KMS-11 (cell line): ENCODE results near the gene PCDHB7.
"Not testable (repeated sequence)": the region's sequence is repeated elsewhere in the genome, so short reads cannot be mapped to it uniquely, and the experiment has no call there.

Experiments
- H2AFZ ChIP-seq: fragments of 200-600 bp; sonication (generic); 2 replicates; pipeline ENCODE4 v1.6.1; 2016; ENCODE audit warnings: antibody characterized with exemption, mixed run types, low read depth
- H3K27ac ChIP-seq: fragments of 200-600 bp; sonication (generic); 2 replicates; pipeline ENCODE4 v1.6.1; 2016; ENCODE audit warnings: mild to moderate bottlenecking, mixed run types
- H3K27me3 ChIP-seq: fragments of 200-600 bp; sonication (generic); 2 replicates; pipeline ENCODE4 v1.6.1; 2017; ENCODE audit warnings: mild to moderate bottlenecking, low read depth, mixed run types, moderate library complexity; ENCODE audit not compliant: insufficient read depth
- H3K36me3 ChIP-seq: fragments of 200-600 bp; sonication (generic); 2 replicates; pipeline ENCODE4 v1.6.1; 2017; ENCODE audit warnings: mild to moderate bottlenecking, mixed run types; ENCODE audit not compliant: insufficient read depth
- H3K4me1 ChIP-seq: fragments of 200-600 bp; sonication (generic); 2 replicates; pipeline ENCODE4 v1.6.1; 2016; ENCODE audit warnings: mild to moderate bottlenecking, low read depth, mixed run types; ENCODE audit not compliant: poor library complexity, severe bottlenecking
- H3K4me2 ChIP-seq: fragments of 200-600 bp; sonication (generic); 2 replicates; pipeline ENCODE4 v1.7.0; 2016; ENCODE audit warnings: mild to moderate bottlenecking, mixed run types
- H3K4me3 ChIP-seq: fragments of 200-600 bp; sonication (generic); IDR thresholded peaks from 2 replicates; pipeline ENCODE4 v1.6.1; 2017; ENCODE audit warnings: low read depth, low read length, mixed read lengths; ENCODE audit not compliant: insufficient read depth
- H3K79me2 ChIP-seq: fragments of 200-600 bp; sonication (generic); 2 replicates; pipeline ENCODE4 v1.6.1; 2016; ENCODE audit warnings: low read depth, mixed run types; ENCODE audit not compliant: insufficient read depth
- H3K9ac ChIP-seq: fragments of 200-600 bp; sonication (generic); 2 replicates; pipeline ENCODE4 v1.6.1; 2016; ENCODE audit warnings: mild to moderate bottlenecking, mixed run types
- H4K20me1 ChIP-seq: fragments of 200-600 bp; sonication (generic); 2 replicates; pipeline ENCODE4 v1.6.1; 2016; ENCODE audit warnings: mild to moderate bottlenecking, mixed run types; ENCODE audit not compliant: insufficient read depth
- CTCF ChIP-seq: fragments of 200-600 bp; sonication (generic); conservative IDR thresholded peaks from 2 replicates; pipeline ENCODE4 v1.6.1; 2017; ENCODE audit warnings: low read depth, mild to moderate bottlenecking, antibody characterized with exemption, low read length, moderate library complexity, mixed read lengths

PCDHB7 gene

GRCh38 chr5:141180313-141180712, 7.9 kb downstream of the PCDHB7 start:
- Histone ChIP-seq H3K36me3 (no peaks in the 10 kb centered on the region), H3K4me2 (no peak overlapping the region), H3K27me3 (no peaks in the 10 kb centered on the region), H3K27ac (no peak overlapping the region), H3K4me1 (no peaks in the 10 kb centered on the region), H3K9ac (no peak overlapping the region), H3K79me2 (no peaks in the 10 kb centered on the region), H4K20me1 (no peaks in the 10 kb centered on the region), H2AFZ (no peak overlapping the region), H3K4me3 (no peak overlapping the region)
- no peak for TF ChIP-seq CTCF

GRCh38 chr5:141182248-141182647, 9.8 kb downstream of the PCDHB7 start, which contains the start of gene PCDHB16:
Gene PCDHB16, plus strand, starts transcription at chr5:141182387. Its CDS starts 173 bp downstream, at chr5:141182560.
- TF ChIP-seq CTCF: no peak
- no peak within 1 kb of the TSS for H2AFZ ChIP-seq
- no peaks in the 10 kb centered on the region for H3K79me2 ChIP-seq
- H3K4me1 ChIP-seq: no peaks in the 10 kb centered on the region
- H3K9ac ChIP-seq: no peak within 1 kb of the TSS
- H4K20me1 ChIP-seq: no peaks in the 10 kb centered on the region
- no peak within 1 kb of the TSS for H3K27ac ChIP-seq
- H3K27me3 ChIP-seq: no peaks in the 10 kb centered on the region
- no peaks in the 10 kb centered on the region for H3K36me3 ChIP-seq
- no peak within 1 kb of the TSS for H3K4me2 ChIP-seq
- H3K4me3 ChIP-seq: no peak within 1 kb of the TSS

- not testable (repeated sequence) for H3K4me1 ChIP-seq, H3K4me3 ChIP-seq, H3K27me3 ChIP-seq, H3K9ac ChIP-seq, H4K20me1 ChIP-seq, H3K4me2 ChIP-seq, H3K36me3 ChIP-seq, H2AFZ ChIP-seq, H3K79me2 ChIP-seq, H3K27ac ChIP-seq
Measured at GRCh38 chr5:141184117-141184855, 11.8 kb downstream of the PCDHB7 start.

GRCh38 chr5:141186897-141187512, 14.6 kb downstream of the PCDHB7 start, which contains the start of gene PCDHB9:
Gene PCDHB9, plus strand, starts transcription at chr5:141187161. Its CDS starts 158 bp downstream, at chr5:141187319.
- Histone ChIP-seq H4K20me1 (no peaks in the 10 kb centered on the region), H3K9ac (no peak within 1 kb of the TSS), H3K4me2 (no peak within 1 kb of the TSS), H3K4me1 (no peaks in the 10 kb centered on the region), H3K27ac (no peak within 1 kb of the TSS), H3K36me3 (no peaks in the 10 kb centered on the region), H3K4me3 (no peak within 1 kb of the TSS), H3K27me3 (no peaks in the 10 kb centered on the region), H2AFZ (no peak within 1 kb of the TSS), H3K79me2 (no peaks in the 10 kb centered on the region)
- peak; percentile 70; the same call in 1 of the 2 replicates for TF ChIP-seq CTCF

GRCh38 chr5:141188682-141189081, 16.2 kb downstream of the PCDHB7 start:
- H3K4me1 ChIP-seq, H3K36me3 ChIP-seq, H4K20me1 ChIP-seq, H2AFZ ChIP-seq, H3K4me3 ChIP-seq, H3K4me2 ChIP-seq, H3K27me3 ChIP-seq, H3K9ac ChIP-seq, H3K79me2 ChIP-seq, H3K27ac ChIP-seq: not testable (repeated sequence)

GRCh38 chr5:141189131-141189530, 16.7 kb downstream of the PCDHB7 start:
- H3K4me1 ChIP-seq, H3K4me2 ChIP-seq, H2AFZ ChIP-seq, H3K36me3 ChIP-seq, H3K4me3 ChIP-seq, H3K79me2 ChIP-seq, H4K20me1 ChIP-seq, H3K27ac ChIP-seq, H3K27me3 ChIP-seq, H3K9ac ChIP-seq: not testable (repeated sequence)
